Germinal center (tissue), 1 donor: ENCODE data around the gene MDM1.

Source experiments
- DNase-seq: peaks from one replicate; pipeline ENCODE4 v3.0.0; 2012; ENCODE audit warnings: mixed read lengths, low spot score

Gene MDM1

GRCh38 chr12:68356986-68357385, 24.8 kb upstream of the MDM1 start:
- DNase-seq, result no peak

- no peak for DNase-seq
Measured at GRCh38 chr12:68356060-68356695, 24.0 kb upstream of the MDM1 start.

DNA sequence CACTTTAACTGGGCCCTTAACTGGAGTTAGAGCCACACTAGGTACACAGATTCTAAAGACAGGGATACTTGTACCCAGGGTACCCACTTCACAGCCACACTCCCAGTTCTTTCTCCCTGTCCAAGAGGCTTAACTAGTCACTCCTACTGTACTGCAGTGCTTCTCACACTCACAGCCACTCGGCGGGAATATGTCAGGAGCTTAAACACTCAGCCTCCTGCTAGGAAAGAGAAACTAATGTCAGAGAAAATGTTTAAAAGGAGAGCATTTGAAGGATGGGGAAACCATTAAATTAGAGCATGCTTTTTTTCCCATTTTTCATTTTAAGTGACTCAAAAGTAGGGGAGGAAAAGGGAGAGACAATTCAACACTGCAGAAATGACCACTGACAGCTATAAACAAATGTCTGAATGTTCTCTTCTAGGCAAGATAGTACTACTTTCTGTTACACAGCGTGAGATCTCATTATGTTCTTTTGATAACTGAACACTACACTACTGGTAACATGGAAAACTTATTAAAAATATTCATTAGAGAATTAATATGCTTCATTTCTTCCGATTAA, 22.9 kb upstream of the MDM1 start:
- no peak for DNase-seq

DNA sequence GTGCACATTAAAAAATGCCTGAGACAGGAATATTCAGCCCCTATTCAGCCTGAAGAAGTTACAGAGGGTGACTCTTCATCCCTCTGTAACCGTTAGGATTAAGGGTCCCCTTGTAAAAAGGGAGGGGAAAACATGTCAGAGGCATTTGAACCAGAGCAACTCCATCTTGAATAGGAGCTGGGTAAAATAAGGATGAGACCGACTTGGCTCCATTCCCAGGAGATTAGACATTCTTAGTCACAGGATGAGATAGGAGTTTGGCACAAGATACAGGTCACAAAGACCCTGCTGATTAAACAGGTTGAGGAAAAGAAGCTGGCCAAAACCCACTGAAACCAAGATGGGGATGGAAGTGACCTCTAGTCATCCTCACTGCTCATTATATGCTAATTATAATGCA, 19.9 kb upstream of the MDM1 start:
- DNase-seq, result no peak

GRCh38 chr12:68350753-68351152, 18.6 kb upstream of the MDM1 start:
- DNase-seq, result no peak

DNA sequence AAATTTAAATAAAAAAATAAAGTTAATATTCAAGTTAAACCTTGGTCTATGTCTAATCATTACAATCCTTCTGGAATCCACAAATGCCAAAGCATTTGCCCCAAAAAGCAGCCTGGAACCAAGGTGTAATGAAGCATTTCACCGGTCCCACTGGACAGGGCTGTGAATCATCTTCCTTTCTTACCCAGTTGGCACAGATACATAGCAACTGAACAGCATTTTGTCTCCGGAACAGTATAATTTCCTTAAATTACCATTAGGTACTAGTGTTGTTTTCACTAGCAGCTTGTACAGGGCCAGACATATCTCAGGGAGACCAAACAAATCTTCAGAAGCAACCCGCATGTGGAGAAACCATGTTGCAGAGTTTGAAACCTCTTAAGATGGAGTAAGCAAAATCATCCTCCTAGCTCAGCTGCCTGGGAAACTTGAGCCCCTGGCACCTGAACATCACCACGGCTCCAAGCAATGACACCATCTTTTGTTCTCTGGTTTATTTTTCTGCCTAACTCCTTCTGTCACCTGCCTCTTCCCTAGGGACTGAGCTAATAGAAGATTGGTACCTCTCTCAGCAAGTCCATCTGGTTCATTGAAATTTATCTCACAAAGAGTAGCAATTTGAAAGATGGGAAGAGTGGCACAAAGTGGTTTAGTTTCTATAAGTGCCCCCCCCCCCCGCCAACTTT, 17.9 kb upstream of the MDM1 start:
- DNase-seq, result no peak

- no peak for DNase-seq
Measured at GRCh38 chr12:68349220-68349621, 17.1 kb upstream of the MDM1 start.

DNA sequence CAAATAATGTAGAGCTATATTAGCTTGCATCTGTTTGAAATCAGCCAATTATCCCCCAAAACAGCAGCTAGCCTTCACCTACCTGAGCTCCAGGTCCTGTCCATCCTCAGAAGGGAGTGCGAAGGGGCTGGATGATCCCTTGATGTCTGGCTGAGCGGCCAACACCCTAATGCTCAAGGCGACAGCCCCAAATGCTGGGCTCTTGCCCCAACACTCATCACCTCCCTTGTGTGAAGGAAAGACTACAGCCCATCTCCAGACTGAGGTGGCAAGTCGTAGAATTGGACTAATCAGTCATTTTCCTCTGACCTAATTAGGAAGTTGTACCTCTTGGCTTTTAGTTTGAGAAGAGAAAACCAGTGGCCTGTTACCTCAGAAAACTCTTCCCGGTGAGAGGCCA, 16.3 kb upstream of the MDM1 start:
- no peak for DNase-seq

- DNase-seq, result no peak
Measured at GRCh38 chr12:68345763-68346162, 13.6 kb upstream of the MDM1 start.

- no peak for DNase-seq
Measured at GRCh38 chr12:68344126-68344525, 12.0 kb upstream of the MDM1 start.

- DNase-seq, result no peak
Measured at GRCh38 chr12:68342966-68343365, 10.8 kb upstream of the MDM1 start.

DNA sequence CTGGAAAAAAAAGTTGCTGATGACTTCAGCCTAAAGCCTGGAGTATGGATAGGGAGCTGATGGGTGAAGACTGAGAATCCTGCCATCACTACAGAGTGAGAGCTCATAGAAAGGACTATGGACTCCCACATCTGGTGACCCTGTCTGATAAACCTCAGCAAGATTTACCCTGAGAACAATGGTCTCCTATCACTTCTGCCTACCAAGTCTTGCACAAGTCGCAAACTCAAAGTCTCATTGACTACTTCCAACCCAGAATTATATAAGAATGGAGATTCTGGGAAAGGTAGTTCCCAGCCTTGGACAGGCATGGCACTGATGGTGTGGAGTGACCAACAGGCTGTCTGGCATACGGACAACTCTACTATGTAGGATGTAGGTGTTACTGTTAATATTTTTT, 9.7 kb upstream of the MDM1 start:
- DNase-seq, result no peak

- DNase-seq, result no peak
Measured at GRCh38 chr12:68340404-68341270, 8.5 kb upstream of the MDM1 start.

GRCh38 chr12:68336889-68337303, 4.7 kb upstream of the MDM1 start:
- DNase-seq, result no peak

DNA sequence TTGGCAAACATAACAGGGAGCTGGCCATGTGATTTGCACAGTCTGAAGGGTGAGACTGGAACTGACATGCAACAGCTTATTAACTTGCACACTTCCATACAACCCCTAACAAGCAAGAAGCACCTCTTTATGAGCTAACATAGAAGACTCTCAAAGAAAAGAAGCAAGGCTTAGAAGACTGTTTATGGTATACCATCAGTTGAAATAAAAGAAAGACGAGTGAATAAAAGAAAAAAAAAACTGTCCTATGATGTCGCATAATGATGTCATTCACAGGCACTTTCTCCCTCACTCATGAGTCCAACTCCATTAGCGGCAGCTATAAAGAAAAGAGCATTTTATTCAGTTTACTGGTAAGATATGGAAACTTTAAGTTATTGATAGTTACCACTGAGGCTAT, 3.3 kb upstream of the MDM1 start:
- DNase-seq, result no peak

DNA sequence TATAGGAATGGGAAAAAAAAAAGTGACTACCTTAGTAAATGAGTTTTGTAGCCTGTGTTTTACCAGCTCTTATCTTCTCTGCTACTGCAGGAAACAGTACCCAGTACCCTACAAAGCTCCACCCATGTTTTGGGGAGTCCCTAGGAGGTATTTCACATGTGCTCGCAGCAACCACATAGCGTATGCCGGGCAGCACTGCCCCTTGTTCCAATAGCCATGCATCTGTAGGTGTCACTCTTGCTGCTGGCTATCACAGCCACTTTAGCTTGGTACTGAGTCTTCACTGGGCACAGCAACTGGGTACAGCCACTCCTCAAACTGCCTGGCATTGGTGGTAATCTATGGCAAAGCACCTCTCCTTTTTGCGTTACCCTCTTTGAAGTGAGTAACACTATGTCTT, 2.0 kb upstream of the MDM1 start:
- peak; percentile 6 for DNase-seq

GRCh38 chr12:68332728-68333630, 817 bp upstream of the MDM1 start:
- DNase-seq, result no peak

DNA sequence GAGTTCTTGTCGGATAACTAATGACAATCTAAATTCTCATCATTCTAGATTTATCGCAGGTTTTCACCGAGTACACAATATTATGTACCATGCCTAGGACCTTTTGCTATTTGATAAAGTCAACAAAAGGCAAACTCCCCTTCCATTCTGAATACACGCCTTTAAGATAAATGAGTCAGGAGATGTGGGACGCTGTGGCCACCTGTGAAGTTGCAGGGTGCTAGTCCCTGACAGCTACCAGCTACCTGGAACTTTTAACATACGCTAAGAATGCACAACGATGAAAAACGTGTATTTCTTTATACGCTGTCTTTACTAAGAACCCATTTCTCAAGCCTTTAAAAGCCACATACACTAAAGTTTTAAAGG, 678 bp downstream of the MDM1 start:
- no peak for DNase-seq

- DNase-seq, result no peak
Measured at GRCh38 chr12:68327896-68328295, 4.3 kb downstream of the MDM1 start.

DNA sequence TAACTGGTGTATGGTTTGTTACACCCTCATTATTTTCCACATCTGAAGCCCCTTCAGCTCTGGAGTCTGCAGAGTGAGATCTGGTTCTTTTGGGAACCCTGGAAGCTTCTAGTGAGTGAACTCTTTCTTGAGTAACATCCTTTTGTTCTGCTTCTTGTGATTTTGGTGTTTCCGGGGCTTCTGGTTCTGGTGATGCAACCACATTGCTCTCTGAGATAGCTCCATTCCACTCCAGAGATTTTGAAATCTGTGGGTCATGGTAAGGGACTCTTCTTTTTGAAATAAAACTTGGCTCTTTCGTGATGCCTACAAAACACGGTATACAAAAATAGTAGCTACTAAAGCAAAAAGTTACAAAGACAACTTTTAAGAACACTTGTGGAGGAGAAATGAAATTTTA, 5.4 kb downstream of the MDM1 start:
- no peak for DNase-seq

DNA sequence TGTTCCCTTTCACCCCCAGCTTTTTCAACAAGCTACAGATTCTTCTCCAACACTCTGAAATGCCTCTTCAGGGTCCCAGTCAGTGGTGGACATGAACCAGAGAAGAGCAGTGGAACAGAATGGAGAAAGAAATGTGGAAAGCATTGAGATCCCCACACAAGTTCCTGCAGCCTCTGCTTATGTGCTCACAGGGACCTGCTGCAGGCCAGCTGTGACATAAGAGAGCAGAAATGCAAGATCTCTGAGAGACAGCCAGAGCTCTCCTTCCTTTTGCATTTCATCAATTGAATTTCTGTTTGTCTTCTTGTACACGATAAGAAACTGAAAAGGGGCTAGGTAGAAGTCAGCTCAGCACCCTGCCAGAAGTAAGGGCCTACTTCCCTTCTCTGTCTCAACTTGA, 6.2 kb downstream of the MDM1 start:
- DNase-seq, result no peak

DNA sequence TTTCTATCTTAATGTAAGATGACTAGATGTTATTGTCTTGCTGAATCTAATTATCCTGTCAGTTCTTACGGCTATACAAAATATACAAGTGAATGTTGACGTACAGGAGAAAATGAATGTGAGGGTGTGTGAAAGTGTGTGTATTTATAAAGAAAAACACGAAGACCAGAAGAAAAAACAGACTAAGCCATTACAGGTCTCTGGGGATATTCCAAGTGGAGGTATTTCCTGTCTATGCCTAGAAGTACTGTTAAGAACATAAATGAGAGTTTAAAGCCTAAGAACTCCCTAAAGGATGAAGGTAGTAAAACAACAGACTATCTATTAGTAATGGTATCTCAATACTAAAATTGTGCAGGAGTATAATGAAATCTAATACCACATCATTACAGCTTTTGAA, 7.6 kb downstream of the MDM1 start:
- no peak for DNase-seq
